HUES48 (cell line): ENCODE data around the gene ADGRE2.
A peak's percentile ranks its signal among the peaks of the same experiment; 100 is the strongest.
"Not testable (repeated sequence)": the region's sequence is repeated elsewhere in the genome, so short reads cannot be mapped to it uniquely, and the experiment has no call there.

Experiments used
- H3K27ac ChIP-seq: one replicate; pipeline ENCODE4 v1.7.0; 2013; ENCODE audit warnings: low read depth, low read length, inconsistent platforms
- H3K27me3 ChIP-seq: 2 replicates; pipeline ENCODE4 v1.6.1; 2013; ENCODE audit warnings: mild to moderate bottlenecking, low read length; ENCODE audit not compliant: control insufficient read depth, insufficient read depth
- H3K36me3 ChIP-seq: 2 replicates; pipeline ENCODE4 v1.6.1; 2013; ENCODE audit warnings: low read length; ENCODE audit not compliant: control insufficient read depth, insufficient read depth
- H3K4me1 ChIP-seq: 2 replicates; pipeline ENCODE4 v1.6.1; 2013; ENCODE audit warnings: mild to moderate bottlenecking, low read length; ENCODE audit not compliant: control insufficient read depth, insufficient read depth
- H3K4me3 ChIP-seq: 2 replicates; pipeline ENCODE4 v1.5.1; 2013; ENCODE audit warnings: mild to moderate bottlenecking, low read depth, low read length
- H3K9ac ChIP-seq: 2 replicates; pipeline ENCODE4 v1.6.1; 2013; ENCODE audit warnings: mild to moderate bottlenecking, low read depth, low read length, moderate library complexity
- H3K9me3 ChIP-seq: 2 replicates; pipeline ENCODE4 v1.6.1; 2013; ENCODE audit warnings: low read length; ENCODE audit not compliant: control insufficient read depth, insufficient read depth

Gene ADGRE2

DNA sequence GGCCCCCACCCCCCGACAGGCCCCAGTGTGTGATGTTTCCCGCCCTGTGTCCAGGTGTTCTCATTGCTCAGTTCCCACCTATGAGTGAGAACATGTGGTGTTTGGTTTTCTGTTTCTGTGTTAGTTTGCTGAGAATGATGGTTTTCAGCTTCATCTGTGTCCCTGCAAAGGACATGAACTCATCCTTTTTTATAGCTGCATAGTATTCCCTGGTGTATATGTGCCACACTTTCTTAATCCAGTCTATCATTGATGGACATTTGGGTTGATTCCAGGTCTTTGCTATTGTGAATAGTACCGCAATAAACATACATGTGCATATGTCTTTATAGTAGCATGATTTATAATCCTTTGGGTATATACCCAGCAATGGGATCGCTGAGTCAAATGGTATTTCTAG lies 715 bp downstream of the ADGRE2 start:
- not testable (repeated sequence) for H3K9ac ChIP-seq, H3K36me3 ChIP-seq, H3K9me3 ChIP-seq, H3K4me1 ChIP-seq, H3K4me3 ChIP-seq, H3K27ac ChIP-seq, H3K27me3 ChIP-seq

DNA sequence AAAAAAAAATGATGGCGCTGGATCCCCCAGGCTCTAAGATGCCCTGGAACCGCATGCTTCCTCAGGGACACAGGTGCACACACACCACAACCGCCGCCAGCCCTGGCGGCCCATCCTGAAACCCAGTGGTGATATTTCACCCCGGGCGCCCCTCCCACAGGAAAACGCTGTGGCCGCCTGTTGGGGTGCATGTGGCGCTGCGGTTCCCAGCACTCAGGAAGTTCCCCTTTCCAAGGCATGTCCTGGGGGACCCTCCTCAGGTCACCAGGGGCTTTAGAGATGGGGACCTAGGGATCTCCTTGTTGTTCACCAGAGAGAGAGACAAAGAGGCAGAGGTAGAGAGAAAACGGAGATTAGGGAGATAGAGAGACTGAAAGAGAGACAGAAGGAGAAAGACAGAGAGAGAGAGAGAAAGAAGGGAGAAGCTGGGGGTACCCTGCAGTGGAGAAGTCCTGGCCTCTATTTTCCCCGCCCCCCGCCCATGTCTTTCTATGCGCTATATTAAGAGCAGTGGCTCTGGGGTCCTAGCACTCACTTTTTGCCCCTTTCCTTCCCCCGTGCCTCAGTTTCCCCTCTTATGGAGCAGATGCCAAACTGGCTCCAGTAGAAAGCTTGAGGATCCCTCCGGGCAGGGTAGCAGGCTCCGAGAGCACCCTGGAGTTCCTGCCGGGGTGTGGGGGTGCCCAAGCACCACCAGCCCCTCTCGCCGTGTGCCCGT lies 2.3 kb downstream of the ADGRE2 start:
- Histone ChIP-seq H3K27ac (no peak overlapping the region), H3K27me3 (peaks cover 6% of the 10 kb centered on the region; the same call in 1 of the 2 replicates), H3K4me1 (peaks cover 5% of the 10 kb centered on the region; the same call in 1 of the 2 replicates), H3K9me3 (no peaks in the 10 kb centered on the region), H3K36me3 (no peaks in the 10 kb centered on the region), H3K9ac (no peak overlapping the region), H3K4me3 (peak overlapping the region; percentile 62)

DNA sequence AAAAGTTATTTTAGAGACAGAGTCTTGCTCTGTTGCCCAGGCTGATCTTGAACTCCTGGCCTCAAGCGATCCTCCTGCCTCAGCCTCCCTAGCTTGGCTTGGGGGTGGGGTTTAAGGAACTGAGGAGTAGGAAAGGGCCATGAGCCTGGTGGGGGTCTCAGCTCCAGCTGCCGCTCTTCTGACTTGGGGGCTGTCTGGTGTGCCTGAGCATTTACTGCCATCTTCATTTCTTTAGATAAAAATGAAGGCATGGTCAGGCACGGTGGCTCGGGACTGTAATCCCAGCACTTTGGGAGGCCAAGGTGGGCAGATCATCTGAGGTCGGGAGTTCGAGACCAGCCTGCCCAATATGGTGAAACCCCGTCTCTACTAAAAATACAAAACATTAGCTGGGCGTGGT lies 3.0 kb downstream of the ADGRE2 start:
- H3K9ac ChIP-seq, H3K27ac ChIP-seq, H3K4me3 ChIP-seq, H3K27me3 ChIP-seq, H3K4me1 ChIP-seq, H3K36me3 ChIP-seq, H3K9me3 ChIP-seq: not testable (repeated sequence)

DNA sequence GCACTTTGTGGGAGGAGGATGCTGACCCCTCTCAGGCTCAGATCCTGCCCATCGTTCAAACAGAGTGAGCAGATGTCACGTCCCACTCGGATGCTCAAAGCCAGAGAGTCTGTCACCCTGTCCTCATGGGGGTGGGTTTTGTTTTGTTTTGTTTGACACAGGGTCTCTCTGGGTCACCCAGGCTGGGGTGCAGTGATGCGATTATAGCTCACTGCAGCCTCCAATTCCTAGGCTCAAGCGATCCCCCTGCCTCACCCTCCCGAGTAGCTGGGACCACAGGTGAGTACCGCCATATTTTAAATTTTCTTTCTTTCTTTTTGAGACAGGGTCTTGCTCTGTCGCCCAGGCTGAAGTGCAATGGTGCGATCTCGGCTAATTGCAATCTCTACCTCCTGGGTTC lies 4.0 kb downstream of the ADGRE2 start:
- Histone ChIP-seq H3K27me3 (peaks cover 6% of the 10 kb centered on the region; the same call in 1 of the 2 replicates), H3K36me3 (no peaks in the 10 kb centered on the region), H3K4me1 (peaks cover 5% of the 10 kb centered on the region; the same call in 1 of the 2 replicates), H3K4me3 (no peak overlapping the region), H3K9ac (no peak overlapping the region), H3K27ac (no peak overlapping the region), H3K9me3 (no peaks in the 10 kb centered on the region)

DNA sequence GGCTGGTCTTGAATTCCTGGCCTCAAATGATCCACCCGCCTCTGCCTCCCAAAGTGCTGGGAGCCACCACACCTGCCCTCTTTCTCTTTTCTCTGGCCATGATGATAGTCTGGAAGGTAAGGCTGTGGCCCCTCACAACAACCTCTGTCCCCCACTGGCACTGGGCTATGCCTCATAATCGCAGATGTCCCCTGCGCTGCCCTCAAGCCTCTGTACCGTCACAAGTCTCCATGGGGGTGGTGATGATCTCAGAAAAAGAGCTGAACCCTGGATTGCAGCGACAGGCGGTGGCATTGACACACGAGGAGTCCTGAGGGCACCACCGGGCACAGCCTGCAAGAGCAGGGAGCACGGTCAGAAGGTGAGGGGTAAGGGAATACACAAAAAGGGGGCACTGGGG lies 4.6 kb downstream of the ADGRE2 start:
- not testable (repeated sequence) for H3K9me3 ChIP-seq, H3K27me3 ChIP-seq, H3K4me3 ChIP-seq, H3K9ac ChIP-seq, H3K4me1 ChIP-seq, H3K27ac ChIP-seq, H3K36me3 ChIP-seq

DNA sequence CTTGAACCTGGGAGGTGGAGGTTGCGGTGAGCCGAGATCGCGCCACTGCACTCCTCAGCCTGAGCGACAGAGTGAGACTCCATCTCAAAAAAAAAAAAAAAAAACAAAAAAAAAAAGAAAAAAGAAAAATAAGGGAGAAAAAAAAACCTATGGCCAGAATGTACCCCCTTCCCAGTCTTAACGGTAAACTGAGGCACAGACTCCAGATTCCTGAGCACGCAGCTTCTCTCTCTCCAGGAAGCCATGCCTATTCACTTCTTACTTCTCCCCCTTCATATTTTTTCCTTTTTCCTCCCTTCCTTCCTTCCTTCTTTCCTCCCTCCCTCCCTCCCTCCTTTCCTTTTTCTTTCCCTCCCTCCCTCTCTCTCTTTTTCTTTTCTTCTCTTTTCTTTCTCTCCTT lies 5.4 kb downstream of the ADGRE2 start:
- H3K27ac ChIP-seq: no peak overlapping the region
- no peak overlapping the region for H3K4me3 ChIP-seq
- H3K4me1 ChIP-seq: peaks cover 5% of the 10 kb centered on the region; the same call in 1 of the 2 replicates
- no peaks in the 10 kb centered on the region for H3K9me3 ChIP-seq
- H3K27me3 ChIP-seq: peaks cover 6% of the 10 kb centered on the region; the same call in 1 of the 2 replicates
- H3K36me3 ChIP-seq: no peaks in the 10 kb centered on the region
- no peak overlapping the region for H3K9ac ChIP-seq

DNA sequence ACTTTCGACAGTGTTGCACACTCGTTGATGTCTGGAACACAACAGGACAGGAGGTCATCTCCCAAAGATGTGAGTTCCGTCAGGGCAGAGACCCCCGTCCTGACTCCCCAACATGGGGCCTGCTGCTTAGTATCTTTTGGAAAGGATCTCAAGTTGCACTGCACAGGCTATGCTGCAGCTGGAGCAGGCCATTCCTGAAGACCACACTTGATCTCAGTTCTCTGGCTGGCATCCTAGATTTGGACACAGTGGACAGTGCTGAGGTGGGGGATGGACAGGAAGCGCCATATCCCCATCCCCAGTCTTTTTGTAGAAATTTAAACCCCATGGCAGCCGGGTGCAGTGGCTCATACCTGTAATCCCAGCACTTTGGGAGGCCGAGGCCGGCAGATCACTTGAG lies 5.9 kb downstream of the ADGRE2 start:
- Histone ChIP-seq H3K9me3 (no peaks in the 10 kb centered on the region), H3K27me3 (peaks cover 6% of the 10 kb centered on the region; the same call in 1 of the 2 replicates), H3K27ac (no peak overlapping the region), H3K9ac (no peak overlapping the region), H3K4me3 (no peak overlapping the region), H3K4me1 (peaks cover 5% of the 10 kb centered on the region; the same call in 1 of the 2 replicates), H3K36me3 (no peaks in the 10 kb centered on the region)

DNA sequence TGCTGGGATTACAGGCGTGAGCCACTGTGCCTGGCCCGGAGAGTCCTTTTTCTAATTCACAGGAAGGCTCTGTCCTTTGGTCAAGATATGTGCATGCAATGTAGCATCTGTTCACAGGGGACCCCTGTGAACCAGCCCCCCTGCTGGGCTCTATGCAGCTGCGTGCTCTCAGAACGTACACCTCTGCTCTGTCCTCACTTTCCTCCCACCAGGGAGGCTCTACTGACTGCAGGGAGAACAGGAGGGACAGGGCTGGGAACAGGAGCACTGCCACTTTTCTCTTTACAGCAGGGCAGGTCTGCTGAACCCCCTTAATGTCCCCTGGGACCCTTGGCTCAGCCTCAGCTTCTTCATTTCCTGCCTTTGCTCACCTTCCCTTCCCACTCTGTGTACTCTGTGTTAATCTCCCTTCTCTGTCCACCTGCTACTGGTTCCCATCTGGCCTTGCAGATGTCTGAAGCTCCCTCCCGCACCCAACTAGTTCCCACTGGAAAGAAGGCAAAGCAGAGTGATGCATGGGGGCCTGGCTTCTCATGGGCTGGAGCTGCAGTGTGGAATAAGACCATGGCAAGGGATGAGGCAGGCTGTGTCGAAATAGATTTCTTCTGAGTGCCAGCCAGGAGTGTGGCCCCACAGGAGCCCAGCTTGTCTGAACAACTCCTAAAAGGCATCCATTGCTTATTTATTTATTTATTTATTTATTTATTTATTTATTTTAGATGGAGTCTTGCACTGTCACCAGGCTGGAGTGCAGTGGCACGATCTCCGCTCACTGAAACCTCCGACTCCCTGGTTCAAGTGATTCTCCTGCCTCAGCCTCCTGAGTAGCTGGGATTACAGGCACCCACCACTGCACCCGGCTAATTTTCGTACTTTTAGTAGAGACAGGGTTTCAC lies 7.2 kb downstream of the ADGRE2 start:
- no peak overlapping the region for H3K4me3 ChIP-seq
- no peaks in the 10 kb centered on the region for H3K4me1 ChIP-seq
- no peak overlapping the region for H3K9ac ChIP-seq
- H3K9me3 ChIP-seq: no peaks in the 10 kb centered on the region
- H3K27me3 ChIP-seq: peaks cover 4% of the 10 kb centered on the region; the same call in 1 of the 2 replicates
- no peak overlapping the region for H3K27ac ChIP-seq
- H3K36me3 ChIP-seq: no peaks in the 10 kb centered on the region

DNA sequence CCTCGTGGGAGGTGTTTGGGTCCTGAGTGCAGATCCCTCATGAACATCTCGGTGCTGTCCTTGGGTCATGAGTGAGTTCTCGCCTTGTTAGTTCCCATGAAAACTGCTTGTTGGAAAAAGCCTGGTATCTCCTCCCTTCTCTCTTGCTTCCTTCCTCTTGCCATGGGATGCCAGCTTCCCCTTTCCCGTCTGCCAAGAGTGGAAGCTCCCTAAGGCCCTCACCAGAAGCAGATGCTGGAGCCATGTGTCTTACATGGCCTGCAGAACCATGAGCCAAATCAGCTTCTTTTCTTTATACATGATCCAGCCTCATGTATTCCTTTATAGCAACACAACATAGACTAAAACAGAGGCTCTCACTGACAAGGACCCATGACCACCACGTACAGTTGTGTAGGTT lies 8.2 kb downstream of the ADGRE2 start:
- Histone ChIP-seq H3K9me3 (no peaks in the 10 kb centered on the region), H3K36me3 (no peaks in the 10 kb centered on the region), H3K27me3 (no peaks in the 10 kb centered on the region), H3K4me1 (no peaks in the 10 kb centered on the region), H3K4me3 (no peak overlapping the region), H3K27ac (no peak overlapping the region), H3K9ac (no peak overlapping the region)

DNA sequence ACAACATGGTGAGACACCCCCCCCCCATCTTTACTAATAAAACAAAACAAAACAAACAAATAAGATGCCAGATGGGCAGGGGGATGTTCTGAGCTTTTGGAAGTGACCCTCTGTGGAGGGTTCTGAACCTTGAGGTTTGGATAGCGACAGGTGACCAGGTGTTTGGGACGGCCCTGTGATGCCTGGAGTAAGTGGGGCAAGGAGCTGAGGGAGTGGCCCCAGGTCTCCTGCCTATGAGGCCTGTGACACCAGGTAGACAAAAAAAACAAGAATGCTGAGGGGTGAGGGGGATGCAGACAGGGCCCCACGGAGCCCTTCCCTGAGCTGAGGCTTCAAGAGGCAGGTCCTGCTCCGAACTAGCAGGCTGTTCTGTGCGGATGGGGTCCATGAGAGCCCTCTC lies 9.2 kb downstream of the ADGRE2 start:
- Histone ChIP-seq H3K9ac (no peak overlapping the region), H3K9me3 (no peaks in the 10 kb centered on the region), H3K27me3 (no peaks in the 10 kb centered on the region), H3K4me1 (no peaks in the 10 kb centered on the region), H3K4me3 (no peak overlapping the region), H3K27ac (no peak overlapping the region), H3K36me3 (no peaks in the 10 kb centered on the region)

DNA sequence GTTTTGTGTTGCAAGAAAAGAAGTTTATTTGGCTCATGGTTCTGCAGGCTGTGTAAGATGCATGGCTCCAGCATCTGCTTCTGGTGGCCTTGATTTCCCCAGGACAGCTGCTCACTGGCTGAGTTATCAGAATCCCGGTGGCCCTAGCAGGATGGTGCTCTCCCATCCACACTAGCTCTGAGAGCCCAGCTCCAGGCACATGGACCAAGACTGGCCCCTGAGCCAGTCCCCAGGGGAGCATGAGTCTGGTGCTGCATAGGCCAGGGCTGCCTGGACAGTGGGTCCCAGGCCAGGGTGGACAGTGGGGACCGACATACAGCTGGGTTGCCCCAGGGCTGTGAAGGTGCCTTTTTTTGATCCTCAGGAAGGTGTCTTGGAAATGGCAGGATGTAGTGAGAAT lies 10.4 kb downstream of the ADGRE2 start:
- no peak overlapping the region for H3K9ac ChIP-seq
- H3K27me3 ChIP-seq: no peaks in the 10 kb centered on the region
- H3K36me3 ChIP-seq: no peaks in the 10 kb centered on the region
- no peaks in the 10 kb centered on the region for H3K9me3 ChIP-seq
- H3K4me3 ChIP-seq: no peak overlapping the region
- H3K4me1 ChIP-seq: no peaks in the 10 kb centered on the region
- no peak overlapping the region for H3K27ac ChIP-seq
